Mucosa of rectum (tissue), 2 donors: ENCODE measurements around the gene NEK6.

Experiments used
- H3K27ac ChIP-seq, 2 donors: one replicate each; pipeline ENCODE4 v1.7.0; 2013; ENCODE audit warnings: inconsistent platforms in 2 of 2, low read depth in 2 of 2, low read length in 2 of 2
- H3K27me3 ChIP-seq, 2 donors: one replicate each; pipeline ENCODE4 v1.7.0; 2013; ENCODE audit warnings: low read length in 2 of 2; ENCODE audit not compliant: control insufficient read depth in 2 of 2, insufficient read depth in 2 of 2
- H3K36me3 ChIP-seq, 2 donors: one replicate each; pipeline ENCODE4 v1.7.0; 2013; ENCODE audit warnings: low read length in 2 of 2; ENCODE audit not compliant: control insufficient read depth in 2 of 2, insufficient read depth in 2 of 2
- H3K4me1 ChIP-seq, 2 donors: one replicate each; pipeline ENCODE4 v1.7.0; 2013; ENCODE audit warnings: low read length in 2 of 2, mild to moderate bottlenecking in 1 of 2; ENCODE audit not compliant: control insufficient read depth in 2 of 2, insufficient read depth in 2 of 2
- H3K4me3 ChIP-seq, 2 donors: one replicate each; pipeline ENCODE4 v1.7.0; 2013; ENCODE audit warnings: low read length in 2 of 2
- H3K9ac ChIP-seq, 2 donors: one replicate each; pipeline ENCODE4 v1.7.0; 2013; ENCODE audit warnings: low read length in 2 of 2, low read depth in 1 of 2, mild to moderate bottlenecking in 1 of 2
- H3K9me3 ChIP-seq, 2 donors: one replicate each; pipeline ENCODE4 v1.7.0; 2013; ENCODE audit warnings: low read length in 2 of 2; ENCODE audit not compliant: control insufficient read depth in 2 of 2
- donor health status: healthy.
- donor health status: Normal muscosa, but diverticular disease.

NEK6 gene

GRCh38 chr9:124392871-124393460 lies 135.2 kb downstream of the NEK6 start:
- Histone ChIP-seq H3K4me1 (peaks cover 0 to 4% of the 10 kb centered on the region in 2 donors), H3K9ac (no peak overlapping the region), H3K4me3 (no peak overlapping the region)

GRCh38 chr9:124394167-124394566 lies 136.4 kb downstream of the NEK6 start:
- no peaks in the 10 kb centered on the region for H3K27me3 ChIP-seq
- no peak overlapping the region for H3K27ac ChIP-seq
- no peak overlapping the region for H3K4me3 ChIP-seq
- peaks cover 0 to 4% of the 10 kb centered on the region in 2 donors for H3K4me1 ChIP-seq
- H3K9ac ChIP-seq: no peak overlapping the region
- peaks cover 9 to 17% of the 10 kb centered on the region in 2 donors for H3K36me3 ChIP-seq
- no peaks in the 10 kb centered on the region for H3K9me3 ChIP-seq

More at GRCh38 chr9:124392871-124393460, 135.2 kb downstream of the NEK6 start:
- Histone ChIP-seq H3K27me3 (no peaks in the 10 kb centered on the region), H3K9me3 (no peaks in the 10 kb centered on the region), H3K27ac (no peak overlapping the region), H3K36me3 (peaks cover 9 to 17% of the 10 kb centered on the region in 2 donors)

GRCh38 chr9:124394596-124394995 lies 136.8 kb downstream of the NEK6 start:
- Histone ChIP-seq H3K36me3 (peaks cover 9 to 17% of the 10 kb centered on the region in 2 donors), H3K27me3 (no peaks in the 10 kb centered on the region), H3K4me1 (peaks cover 0 to 4% of the 10 kb centered on the region in 2 donors), H3K4me3 (no peak overlapping the region), H3K27ac (no peak overlapping the region), H3K9ac (no peak overlapping the region), H3K9me3 (no peaks in the 10 kb centered on the region)

GRCh38 chr9:124395826-124396225 lies 138.1 kb downstream of the NEK6 start:
- H3K9me3 ChIP-seq: no peaks in the 10 kb centered on the region
- no peak overlapping the region for H3K4me3 ChIP-seq
- H3K27me3 ChIP-seq: no peaks in the 10 kb centered on the region
- H3K27ac ChIP-seq: no peak overlapping the region
- peaks cover 11 to 17% of the 10 kb centered on the region in 2 donors for H3K36me3 ChIP-seq
- peaks cover 0 to 7% of the 10 kb centered on the region in 2 donors for H3K4me1 ChIP-seq
- no peak overlapping the region for H3K9ac ChIP-seq

- H3K27ac ChIP-seq: no peak overlapping the region
- H3K9me3 ChIP-seq: no peaks in the 10 kb centered on the region
- H3K4me1 ChIP-seq: peaks cover 0 to 4% of the 10 kb centered on the region in 2 donors
- H3K36me3 ChIP-seq: peaks cover 22 to 27% of the 10 kb centered on the region in 2 donors
- H3K4me3 ChIP-seq: no peak overlapping the region
- no peaks in the 10 kb centered on the region for H3K27me3 ChIP-seq
- H3K9ac ChIP-seq: no peak overlapping the region
Measured at GRCh38 chr9:124398191-124398935, 140.6 kb downstream of the NEK6 start.

GRCh38 chr9:124399323-124399967 lies 141.7 kb downstream of the NEK6 start:
- Histone ChIP-seq H3K36me3 (peaks cover 27 to 33% of the 10 kb centered on the region in 2 donors), H3K27ac (peak overlapping the region in 1 of 2 donors; percentile 41), H3K27me3 (no peaks in the 10 kb centered on the region), H3K9ac (no peak overlapping the region), H3K4me1 (peaks cover 0 to 4% of the 10 kb centered on the region in 2 donors), H3K4me3 (no peak overlapping the region), H3K9me3 (no peaks in the 10 kb centered on the region)

GRCh38 chr9:124399968-124400940 lies 142.5 kb downstream of the NEK6 start:
- Histone ChIP-seq H3K27ac (peak overlapping the region in 1 of 2 donors; percentile 38), H3K4me3 (no peak overlapping the region)

More at GRCh38 chr9:124399968-124400940, 142.5 kb downstream of the NEK6 start:
- Histone ChIP-seq H3K9me3 (no peaks in the 10 kb centered on the region), H3K9ac (no peak overlapping the region), H3K4me1 (peaks cover 0 to 4% of the 10 kb centered on the region in 2 donors), H3K27me3 (no peaks in the 10 kb centered on the region), H3K36me3 (peaks cover 33 to 38% of the 10 kb centered on the region in 2 donors)
